Measurements from ENCODE around the gene CORO2B.

Gene CORO2B

GRCh38 chr15:68580026-68580882 is 1.5 kb downstream of the CORO2B start:
- DNase-seq: no peak
- in situ Hi-C loops (cut with HindIII; ENCODE audit: low pct_ligation_motif_present, low sequenced_read_pairs): no loop called here
- Histone ChIP-seq H3K36me3 (replicated peaks) (no peaks in the 10 kb centered on the region), H3K4me3 (ENCODE audit: low read depth, low read length) (peak overlapping the region; percentile 55), H3K27ac (no peak overlapping the region), H3K27me3 (replicated peaks) (no peaks in the 10 kb centered on the region)
- TF ChIP-seq, protein P1, sequence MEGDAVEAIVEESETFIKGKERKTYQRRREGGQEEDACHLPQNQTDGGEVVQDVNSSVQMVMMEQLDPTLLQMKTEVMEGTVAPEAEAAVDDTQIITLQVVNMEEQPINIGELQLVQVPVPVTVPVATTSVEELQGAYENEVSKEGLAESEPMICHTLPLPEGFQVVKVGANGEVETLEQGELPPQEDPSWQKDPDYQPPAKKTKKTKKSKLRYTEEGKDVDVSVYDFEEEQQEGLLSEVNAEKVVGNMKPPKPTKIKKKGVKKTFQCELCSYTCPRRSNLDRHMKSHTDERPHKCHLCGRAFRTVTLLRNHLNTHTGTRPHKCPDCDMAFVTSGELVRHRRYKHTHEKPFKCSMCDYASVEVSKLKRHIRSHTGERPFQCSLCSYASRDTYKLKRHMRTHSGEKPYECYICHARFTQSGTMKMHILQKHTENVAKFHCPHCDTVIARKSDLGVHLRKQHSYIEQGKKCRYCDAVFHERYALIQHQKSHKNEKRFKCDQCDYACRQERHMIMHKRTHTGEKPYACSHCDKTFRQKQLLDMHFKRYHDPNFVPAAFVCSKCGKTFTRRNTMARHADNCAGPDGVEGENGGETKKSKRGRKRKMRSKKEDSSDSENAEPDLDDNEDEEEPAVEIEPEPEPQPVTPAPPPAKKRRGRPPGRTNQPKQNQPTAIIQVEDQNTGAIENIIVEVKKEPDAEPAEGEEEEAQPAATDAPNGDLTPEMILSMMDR (IDR thresholded peaks at IDR 0.05; ENCODE audit: low read depth, low read length, missing control alignments): no peak

- Histone ChIP-seq H3K27me3 (replicated peaks) (no peaks in the 10 kb centered on the region), H3K27ac (no peak overlapping the region), H3K36me3 (replicated peaks) (no peaks in the 10 kb centered on the region), H3K4me3 (ENCODE audit: low read depth, low read length) (no peak overlapping the region)
- TF ChIP-seq, protein P1 (IDR thresholded peaks at IDR 0.05; ENCODE audit: low read depth, low read length, missing control alignments): no peak
- no peak for DNase-seq
- in situ Hi-C loops (cut with HindIII; ENCODE audit: low pct_ligation_motif_present, low sequenced_read_pairs): no loop called here
These were observed 2.0 kb downstream of the CORO2B start for GRCh38 chr15:68580883-68581155.

GRCh38 chr15:68581725-68582124 is 2.9 kb downstream of the CORO2B start:
- in situ Hi-C loops (cut with HindIII; ENCODE audit: low pct_ligation_motif_present, low sequenced_read_pairs): no loop called here
- Histone ChIP-seq H3K36me3 (replicated peaks) (no peaks in the 10 kb centered on the region), H3K27me3 (replicated peaks) (no peaks in the 10 kb centered on the region), H3K4me3 (ENCODE audit: low read depth, low read length) (no peak overlapping the region), H3K27ac (no peak overlapping the region)
- TF ChIP-seq, protein P1 (IDR thresholded peaks at IDR 0.05; ENCODE audit: low read depth, low read length, missing control alignments): no peak
- no peak for DNase-seq

DNA sequence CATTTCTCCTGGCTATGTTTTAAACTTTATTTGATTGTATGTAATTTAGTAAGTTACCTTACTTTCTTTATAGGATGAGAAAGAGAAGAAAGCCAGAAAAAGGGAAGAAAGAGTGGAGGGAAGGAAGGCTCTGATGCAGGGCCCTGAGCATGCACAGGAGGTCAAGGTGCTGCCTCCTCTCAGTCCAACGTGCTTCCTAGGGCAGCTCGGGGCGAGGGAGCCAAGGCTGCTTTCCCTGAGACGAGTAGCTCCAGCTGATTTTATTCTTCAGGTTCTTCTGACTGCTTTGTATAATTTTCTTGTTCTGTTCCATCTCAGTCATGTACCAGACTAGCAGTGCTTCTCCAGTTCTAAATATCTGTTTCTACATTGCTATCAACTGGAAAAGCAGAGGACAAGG is 3.4 kb downstream of the CORO2B start:
- H3K36me3 ChIP-seq (replicated peaks): no peaks in the 10 kb centered on the region
- TF ChIP-seq, protein P1 (IDR thresholded peaks at IDR 0.05; ENCODE audit: low read depth, low read length, missing control alignments): no peak

GRCh38 chr15:68582864-68583263 is 4.1 kb downstream of the CORO2B start:
- Histone ChIP-seq H3K27ac (no peak overlapping the region), H3K27me3 (replicated peaks) (no peaks in the 10 kb centered on the region), H3K36me3 (replicated peaks) (no peaks in the 10 kb centered on the region), H3K4me3 (ENCODE audit: low read depth, low read length) (no peak overlapping the region)
- in situ Hi-C loops (cut with HindIII; ENCODE audit: low pct_ligation_motif_present, low sequenced_read_pairs): no loop called here
- no peak for DNase-seq
- TF ChIP-seq, protein P1 (IDR thresholded peaks at IDR 0.05; ENCODE audit: low read depth, low read length, missing control alignments): no peak

More for the DNA sequence above, 3.4 kb downstream of the CORO2B start:
- DNase-seq: no peak
- no peaks in the 10 kb centered on the region for H3K27me3 ChIP-seq (replicated peaks)
- in situ Hi-C loops (cut with HindIII; ENCODE audit: low pct_ligation_motif_present, low sequenced_read_pairs): no loop called here
- H3K4me3 ChIP-seq (ENCODE audit: low read depth, low read length): no peak overlapping the region
- H3K27ac ChIP-seq: no peak overlapping the region

- Histone ChIP-seq H3K36me3 (replicated peaks) (no peaks in the 10 kb centered on the region), H3K27ac (no peak overlapping the region), H3K27me3 (replicated peaks) (no peaks in the 10 kb centered on the region), H3K4me3 (ENCODE audit: low read depth, low read length) (no peak overlapping the region)
- in situ Hi-C loops (cut with HindIII; ENCODE audit: low pct_ligation_motif_present, low sequenced_read_pairs): no loop called here
- TF ChIP-seq, protein P1 (IDR thresholded peaks at IDR 0.05; ENCODE audit: low read depth, low read length, missing control alignments): no peak
- DNase-seq: no peak
These were observed 4.5 kb downstream of the CORO2B start for GRCh38 chr15:68583321-68583720.
